Stimulated activated CD4-positive, alpha-beta T cell treated with anti-CD3 and anti-CD28 coated beads, Interleukin-2, amount 100 ng/mL, for 48 hours (primary cell): Measurements from ENCODE around the gene B3GNT5.

Experiments used
- DNase-seq, 2 donors: peaks; one replicate each; pipeline ENCODE4 v3.0.0-alpha.2; 2020

The B3GNT5 gene

GRCh38 chr3:183266454-183266853 is 13.4 kb downstream of the B3GNT5 start:
- no peak for DNase-seq

DNA sequence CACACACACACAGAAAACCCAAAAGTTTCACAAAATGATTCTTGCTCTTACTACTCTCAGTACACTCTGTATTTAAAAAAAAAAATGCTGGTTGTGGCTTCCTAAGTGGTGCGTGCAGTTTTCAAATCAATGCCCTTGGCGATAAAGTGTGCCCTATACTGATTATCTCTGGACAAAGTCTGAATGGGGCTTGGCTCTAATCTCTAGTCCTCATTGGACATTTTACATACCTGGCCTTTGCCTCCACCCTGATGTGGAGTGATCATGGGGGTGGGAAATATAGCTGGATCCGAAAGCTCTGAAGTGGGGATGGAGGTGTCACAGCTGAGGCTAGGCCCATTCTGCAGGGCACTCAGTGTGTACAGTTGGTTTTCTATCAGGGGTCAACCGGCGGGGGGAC is 14.1 kb downstream of the B3GNT5 start:
- DNase-seq = no peak

GRCh38 chr3:183268366-183268765 is 15.3 kb downstream of the B3GNT5 start:
- DNase-seq = no peak

DNA sequence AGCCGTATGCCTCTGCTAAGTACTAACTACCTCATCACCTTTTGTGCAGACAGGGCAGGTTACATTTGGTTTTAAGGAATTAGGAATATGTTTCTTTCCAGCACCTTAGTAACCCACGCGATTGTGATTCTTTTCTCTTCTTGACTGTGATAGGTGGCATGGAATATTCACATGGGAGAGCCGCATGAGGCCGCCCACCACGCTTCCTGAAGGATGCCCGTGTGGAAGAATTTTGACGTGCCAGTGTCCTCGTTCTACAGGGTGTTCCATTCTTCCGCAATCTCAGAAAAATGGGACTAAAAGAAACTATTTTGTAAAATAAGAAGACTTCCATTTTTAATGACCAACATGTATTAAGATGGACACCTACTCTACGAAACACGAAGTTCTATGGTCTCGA is 16.3 kb downstream of the B3GNT5 start:
- DNase-seq = no peak

GRCh38 chr3:183270344-183270743 is 17.3 kb downstream of the B3GNT5 start:
- no peak for DNase-seq

DNA sequence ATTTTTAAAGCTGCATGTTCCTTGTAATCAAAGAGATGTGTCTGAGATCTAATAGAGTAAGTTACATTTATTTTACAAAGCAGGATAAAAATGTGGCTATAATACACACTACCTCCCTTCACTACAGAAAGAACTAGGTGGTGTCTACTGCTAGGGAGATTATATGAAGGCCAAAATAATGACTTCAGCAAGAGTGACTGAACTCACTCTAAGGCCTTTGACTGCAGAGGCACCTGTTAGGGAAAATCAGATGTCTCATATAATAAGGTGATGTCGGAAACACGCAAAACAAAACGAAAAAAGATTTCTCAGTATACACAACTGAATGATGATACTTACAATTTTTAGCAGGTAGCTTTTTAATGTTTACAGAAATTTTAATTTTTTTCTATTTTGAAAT is 19.1 kb downstream of the B3GNT5 start:
- DNase-seq = no peak

DNA sequence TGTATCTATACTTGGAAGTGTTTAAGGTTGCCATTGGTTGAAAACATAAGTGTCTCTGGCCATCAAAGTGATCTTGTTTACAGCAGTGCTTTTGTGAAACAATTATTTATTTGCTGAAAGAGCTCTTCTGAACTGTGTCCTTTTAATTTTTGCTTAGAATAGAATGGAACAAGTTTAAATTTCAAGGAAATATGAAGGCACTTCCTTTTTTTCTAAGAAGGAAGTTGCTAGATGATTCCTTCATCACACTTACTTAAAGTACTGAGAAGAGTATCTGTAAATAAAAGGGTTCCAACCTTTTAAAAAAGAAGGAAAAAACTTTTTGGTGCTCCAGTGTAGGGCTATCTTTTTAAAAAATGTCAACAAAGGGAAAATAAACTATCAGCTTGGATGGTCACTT is 19.7 kb downstream of the B3GNT5 start:
- no peak for DNase-seq

GRCh38 chr3:183274609-183275008 is 21.6 kb downstream of the B3GNT5 start:
- no peak for DNase-seq

- DNase-seq = no peak
Measured at GRCh38 chr3:183275418-183275817, 22.4 kb downstream of the B3GNT5 start.

- no peak for DNase-seq
Measured at GRCh38 chr3:183275937-183276336, 22.9 kb downstream of the B3GNT5 start.

GRCh38 chr3:183277260-183277659 is 24.2 kb downstream of the B3GNT5 start:
- no peak for DNase-seq

DNA sequence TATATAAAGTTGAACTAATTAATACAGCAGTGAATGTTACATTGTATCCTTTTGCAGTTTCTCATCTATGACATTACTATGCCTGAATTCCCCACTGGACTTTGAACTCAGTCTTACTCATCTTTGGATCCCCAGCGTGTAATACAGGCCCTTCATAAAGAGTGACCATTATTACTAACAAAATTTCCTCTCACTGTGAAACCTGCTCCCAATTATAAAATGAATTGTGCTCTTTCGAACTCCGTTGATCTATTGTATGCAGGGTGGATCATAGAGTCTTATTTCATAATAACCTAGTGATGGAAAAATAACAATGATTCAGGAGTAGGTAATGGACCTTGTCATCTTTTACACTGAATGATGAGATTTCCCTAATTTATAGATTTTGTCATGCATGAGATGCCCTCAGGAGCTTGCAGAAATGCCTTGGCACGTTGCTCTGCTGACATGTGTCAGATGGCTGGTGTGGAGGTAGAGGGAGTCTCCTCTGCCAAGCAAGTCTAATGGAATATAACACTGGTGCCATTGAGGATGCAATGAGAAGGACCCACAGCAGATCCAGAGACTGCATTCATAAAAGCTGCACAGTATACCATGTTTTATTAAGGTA is 25.5 kb downstream of the B3GNT5 start:
- DNase-seq = no peak

- no peak for DNase-seq
Measured at GRCh38 chr3:183279371-183279770, 26.3 kb downstream of the B3GNT5 start.

DNA sequence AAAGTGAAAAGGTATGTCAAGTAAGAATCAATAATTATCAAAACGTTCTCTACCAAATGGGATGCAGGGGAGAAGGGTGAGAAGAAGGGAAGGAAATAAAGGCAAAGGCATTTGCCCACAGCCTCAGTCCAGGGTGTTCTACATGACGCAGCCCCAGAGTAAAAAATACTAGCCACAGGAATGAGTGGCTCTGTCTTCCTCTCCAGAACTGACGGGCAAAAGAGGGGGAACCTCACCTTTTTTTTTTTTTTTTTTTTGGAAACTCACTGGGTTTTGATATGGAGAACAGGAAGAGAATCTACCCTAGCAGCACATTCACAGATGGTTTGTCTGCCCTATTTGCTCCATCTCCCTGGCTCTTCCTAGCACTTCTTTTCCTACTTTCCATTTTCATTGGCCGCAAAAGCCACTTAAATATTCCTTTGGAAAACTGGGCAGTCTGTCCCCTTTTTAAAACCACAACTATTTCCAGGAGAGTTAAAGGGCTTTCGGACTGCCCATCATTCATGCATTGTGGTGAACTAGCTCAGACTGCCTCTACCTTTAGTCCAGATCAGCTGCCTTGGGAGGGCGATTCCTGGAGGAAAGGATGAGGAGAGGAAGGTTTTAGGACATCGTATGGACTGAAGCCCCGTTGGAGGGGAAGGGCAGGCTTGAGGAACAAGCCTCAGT is 28.2 kb downstream of the B3GNT5 start:
- DNase-seq = no peak

- no peak for DNase-seq
Measured at GRCh38 chr3:183283886-183284285, 30.8 kb downstream of the B3GNT5 start.

DNA sequence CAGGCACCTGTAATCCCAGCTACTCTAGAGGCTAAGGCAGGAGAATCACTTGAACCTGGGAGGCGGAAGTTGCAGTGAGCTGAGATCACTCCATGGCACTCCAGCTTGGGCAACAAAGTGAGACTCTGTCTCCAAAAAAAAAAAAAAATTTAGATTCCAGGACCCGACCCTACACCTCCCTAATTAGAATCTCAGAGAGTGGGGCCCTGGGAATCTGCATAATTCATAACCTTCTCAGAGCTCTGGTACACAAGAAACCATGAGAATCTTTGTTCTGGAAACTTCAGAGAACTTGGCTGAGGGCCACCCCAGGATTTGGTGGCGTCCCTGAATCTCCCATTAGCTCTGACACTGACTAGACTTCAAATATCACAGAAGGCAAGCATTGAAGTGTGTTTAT is 31.5 kb downstream of the B3GNT5 start:
- no peak for DNase-seq

DNA sequence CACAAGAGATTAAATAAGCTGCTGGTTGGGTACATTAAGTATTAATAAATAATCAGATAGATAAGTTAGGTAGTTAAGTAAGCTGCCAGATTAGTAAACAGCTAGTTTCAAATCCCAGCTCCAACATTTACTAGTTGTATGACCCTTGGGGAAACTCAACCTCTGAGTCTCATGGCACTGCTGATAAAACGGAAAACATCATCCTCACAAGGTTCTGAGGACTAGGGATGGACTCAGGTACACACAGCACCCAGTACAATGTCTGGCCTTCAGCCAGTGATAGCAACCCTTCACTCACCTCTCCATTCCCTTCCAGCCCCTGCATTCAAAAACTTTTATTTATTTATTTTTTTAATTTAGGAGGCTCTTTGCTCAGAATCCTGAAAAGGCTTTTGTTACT is 32.3 kb downstream of the B3GNT5 start:
- DNase-seq = no peak

DNA sequence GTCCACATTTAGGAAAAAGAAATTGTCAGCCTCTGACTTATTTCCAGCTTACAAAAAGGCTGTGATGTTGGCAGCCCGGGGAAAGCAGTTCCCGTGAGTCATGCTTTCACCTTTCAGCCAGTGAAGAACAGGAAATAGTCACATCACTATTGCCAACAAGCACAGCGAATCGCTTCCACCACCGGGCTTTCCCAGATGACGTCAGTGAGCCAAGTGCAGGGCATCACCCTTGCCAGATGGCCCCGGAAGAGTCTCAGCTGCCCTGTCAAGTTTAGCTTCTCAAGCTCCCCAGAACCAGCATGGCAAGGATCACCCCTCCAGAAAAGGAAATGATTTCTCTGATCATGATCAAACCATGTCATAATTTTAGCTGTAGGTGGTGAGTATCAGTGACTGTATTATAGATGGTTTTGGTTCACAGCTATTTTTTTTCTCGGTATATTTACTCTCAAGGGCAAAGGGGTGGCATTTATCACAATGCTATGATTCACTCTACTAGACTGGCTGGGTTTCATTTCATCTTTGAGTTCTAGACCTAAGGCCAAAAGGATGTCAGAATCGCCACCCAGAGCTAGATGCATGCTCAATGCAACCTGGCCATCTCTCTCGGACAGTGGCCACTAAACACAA is 32.9 kb downstream of the B3GNT5 start:
- peak; percentile 81 to 89 for DNase-seq

- DNase-seq = no peak
Measured at GRCh38 chr3:183287301-183287971, 34.4 kb downstream of the B3GNT5 start.

DNA sequence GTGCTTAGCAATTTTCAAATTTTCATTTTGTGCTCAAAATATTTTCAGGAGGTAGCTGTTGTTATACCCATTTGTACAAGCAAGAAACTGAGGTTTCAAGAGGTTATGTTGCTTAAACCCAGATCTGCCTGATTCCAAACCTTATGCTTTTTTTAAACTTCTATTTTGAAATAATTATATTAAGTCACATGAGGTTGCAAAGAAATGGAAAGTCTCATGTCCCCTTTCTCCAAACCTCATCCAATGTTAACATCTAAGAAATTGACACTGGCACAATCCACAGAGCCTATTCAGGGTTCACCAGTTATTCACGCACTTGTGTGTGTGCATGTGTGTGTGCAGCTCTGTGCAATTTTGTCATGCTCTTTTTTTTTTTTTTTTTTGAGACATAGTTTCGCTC is 35.1 kb downstream of the B3GNT5 start:
- DNase-seq = no peak

GRCh38 chr3:183290216-183290615 is 37.2 kb downstream of the B3GNT5 start:
- DNase-seq = no peak

DNA sequence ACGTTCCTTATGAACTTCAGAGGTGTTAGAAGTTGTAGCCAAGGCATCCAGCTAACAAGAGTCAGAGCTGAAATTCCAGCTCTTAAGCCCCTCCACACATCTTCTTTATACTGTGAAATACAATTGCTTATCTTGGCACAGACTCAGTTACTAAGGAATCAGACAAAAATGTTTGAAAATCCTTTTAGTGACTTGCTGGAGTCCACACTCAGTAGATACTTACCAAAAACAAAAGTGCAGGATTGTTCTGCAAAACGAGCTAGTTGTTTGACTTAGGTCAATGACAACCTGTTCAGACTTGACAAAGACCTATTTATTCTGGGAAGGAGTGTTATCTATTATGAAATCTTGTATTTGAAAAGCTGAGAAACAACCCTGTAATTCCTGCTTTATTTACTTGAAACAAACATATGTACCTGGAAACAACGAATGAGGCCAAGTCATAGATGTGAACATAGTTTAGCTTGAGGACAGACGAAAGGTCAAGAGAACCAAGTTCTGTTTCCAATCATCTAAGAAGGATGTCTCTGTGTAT is 38.5 kb downstream of the B3GNT5 start:
- DNase-seq = no peak

- DNase-seq = no peak
Measured at GRCh38 chr3:183293966-183294365, 40.9 kb downstream of the B3GNT5 start.

GRCh38 chr3:183295211-183295610 is 42.2 kb downstream of the B3GNT5 start:
- no peak for DNase-seq
